ENCODE measurements around the gene SNAI1. TPM values are rescaled to one million over a fixed set of nuclear protein-coding genes. Genes with fewer than 3 reads are reported as not detected.

SNAI1 gene
- total and polyA plus RNA-seq, 2 donors from 2014 or later = 3.7 to 4.5 TPM

GRCh38 chr20:49984426-49985153, 1.8 kb downstream of the SNAI1 start:
- DNase-seq = no peak
- Histone ChIP-seq H3K9ac (ENCODE audit: low read length in 3 of 3) (peak overlapping the region in 2 of 3 donors; percentile 31 to 43), H3K9me3 (ENCODE audit: control insufficient read depth in 2 of 3, insufficient read depth in 1 of 3, low read length in 3 of 3) (no peaks in the 10 kb centered on the region), H3K27me3 (ENCODE audit: control insufficient read depth, insufficient read depth, low read length) (no peaks in the 10 kb centered on the region), H3K27ac (ENCODE audit: low read depth in 2 of 2, low read length in 2 of 2) (no peak overlapping the region), H3K4me1 (ENCODE audit: control insufficient read depth in 2 of 3, insufficient read depth in 2 of 3, low read depth in 1 of 3, low read length in 3 of 3) (peaks cover 0 to 7% (median 0%) of the 10 kb centered on the region in 3 donors), H3K36me3 (ENCODE audit: control insufficient read depth in 2 of 3, insufficient read depth in 3 of 3, low read length in 3 of 3) (no peaks in the 10 kb centered on the region), H3K4me3 (ENCODE audit: low read length in 3 of 3) (peak overlapping the region; percentile 18 to 66 (median 63))
- no peak for TF ChIP-seq CTCF (IDR thresholded peaks at IDR 0.05; ENCODE audit: borderline replicate concordance, extremely low read depth, insufficient read depth)
- FAIRE-seq = no peak
- intact Hi-C loops (cut with DNase I) = loop anchor here (5.0 kb wide), 1 partner anchor 83 kb away; no protein-coding TSS in a partner anchor

- no peak for TF ChIP-seq CTCF (IDR thresholded peaks at IDR 0.05; ENCODE audit: borderline replicate concordance, extremely low read depth, insufficient read depth)
- FAIRE-seq (no peak), DNase-seq (peak in 1 of 5 donors; percentile 18)
- H3K27me3 ChIP-seq (ENCODE audit: control insufficient read depth, insufficient read depth, low read length) = no peaks in the 10 kb centered on the region
- H3K4me3 ChIP-seq (ENCODE audit: low read length in 3 of 3) = peak overlapping the region; percentile 36 to 66 (median 63)
- no peaks in the 10 kb centered on the region for H3K36me3 ChIP-seq (ENCODE audit: control insufficient read depth in 2 of 3, insufficient read depth in 3 of 3, low read length in 3 of 3)
- peak overlapping the region in 2 of 3 donors; percentile 11 to 43 for H3K9ac ChIP-seq (ENCODE audit: low read length in 3 of 3)
- no peak overlapping the region for H3K27ac ChIP-seq (ENCODE audit: low read depth in 2 of 2, low read length in 2 of 2)
- no peaks in the 10 kb centered on the region for H3K9me3 ChIP-seq (ENCODE audit: control insufficient read depth in 2 of 3, insufficient read depth in 1 of 3, low read length in 3 of 3)
- intact Hi-C loops (cut with DNase I) = no loop called here
- peaks cover 0 to 7% (median 0%) of the 10 kb centered on the region in 3 donors for H3K4me1 ChIP-seq (ENCODE audit: control insufficient read depth in 2 of 3, insufficient read depth in 2 of 3, low read depth in 1 of 3, low read length in 3 of 3)
Observed at GRCh38 chr20:49985157-49985556, 2.4 kb downstream of the SNAI1 start.

- intact Hi-C loops (cut with DNase I) = no loop called here
Observed at GRCh38 chr20:49985617-49986016, 2.8 kb downstream of the SNAI1 start.

More at GRCh38 chr20:49985617-49986016, 2.8 kb downstream of the SNAI1 start:
- Histone ChIP-seq H3K4me3 (ENCODE audit: low read length in 3 of 3) (peak overlapping the region in 2 of 3 donors; percentile 9 to 63), H3K36me3 (ENCODE audit: control insufficient read depth in 2 of 3, insufficient read depth in 3 of 3, low read length in 3 of 3) (no peaks in the 10 kb centered on the region), H3K4me1 (ENCODE audit: control insufficient read depth in 2 of 3, insufficient read depth in 2 of 3, low read depth in 1 of 3, low read length in 3 of 3) (peaks cover 0 to 7% (median 0%) of the 10 kb centered on the region in 3 donors), H3K27me3 (ENCODE audit: control insufficient read depth, insufficient read depth, low read length) (no peaks in the 10 kb centered on the region), H3K9ac (ENCODE audit: low read length in 3 of 3) (peak overlapping the region in 1 of 3 donors; percentile 11), H3K27ac (ENCODE audit: low read depth in 2 of 2, low read length in 2 of 2) (peak overlapping the region; percentile 2 to 4), H3K9me3 (ENCODE audit: control insufficient read depth in 2 of 3, insufficient read depth in 1 of 3, low read length in 3 of 3) (no peaks in the 10 kb centered on the region)
- DNase-seq = no peak
- no peak for FAIRE-seq
- no peak for TF ChIP-seq CTCF (IDR thresholded peaks at IDR 0.05; ENCODE audit: borderline replicate concordance, extremely low read depth, insufficient read depth)
